PC-9 (cell line): Measurements from ENCODE around the gene CCR6.

Source experiments
- CTCF ChIP-seq: fragments of 200-600 bp; sonication (generic); conservative IDR thresholded peaks from 2 replicates; pipeline ENCODE4 v1.6.1; 2017; ENCODE audit warnings: mixed run types, antibody characterized with exemption, mild to moderate bottlenecking, moderate library complexity
- EZH2 ChIP-seq: fragments of 200-600 bp; sonication (generic); IDR thresholded peaks from 2 replicates; pipeline ENCODE4 v1.8.0; 2017; ENCODE audit warnings: antibody characterized with exemption, low read depth

GRCh38 chr6:167165858-167166471 lies 43.1 kb downstream of the CCR6 start:
- no peak for TF ChIP-seq CTCF
- no peak for TF ChIP-seq EZH2
